ENCODE measurements around the gene PROCA1. TPM values are rescaled to one million over a fixed set of nuclear protein-coding genes. Genes with fewer than 3 reads are reported as not detected.
A peak's percentile ranks its signal among the peaks of the same experiment; 100 is the strongest.

The PROCA1 gene
- total and polyA plus RNA-seq, 2 of the 13 experiments (the other 11 are each of a cell fraction or from before 2014, with no cell fraction given): 0.73 to 1.5 TPM

GRCh38 chr17:28756049-28756804 lies 44.5 kb upstream of the PROCA1 start:
- ATAC-seq (peak; percentile 3; the same call in 2 of the 3 replicates), DNase-seq (ENCODE audit: low spot score) (no peak), FAIRE-seq (no peak)
- no peak overlapping the region for H3K9ac ChIP-seq (ENCODE audit: insufficient read depth, low read depth, low read length)
- CTCF ChIA-PET (ENCODE audit: low intra/inter-chr PET ratio, low total read pairs): no interaction called here
- in situ Hi-C loops (cut with HindIII; ENCODE audit: extremely low pct_ligation_motif_present, low pct_unique_long_range_greater_than_20kb) (no loop called here), intact Hi-C loops (cut with micrococcal nuclease; ENCODE audit: unreplicated experiment) (no loop called here)
- no peaks in the 10 kb centered on the region for H4K20me1 ChIP-seq (ENCODE audit: insufficient read depth, low read length)
- no peak overlapping the region for H2AFZ ChIP-seq (ENCODE audit: low read length)
- POLR2A ChIA-PET: interaction anchor here (0.7 kb wide), 1 partner anchor 89 kb away, joined by 3 read pairs; no protein-coding TSS in a partner anchor
- H3K36me3 ChIP-seq (replicated peaks in 1 of 2; ENCODE audit: control insufficient read depth in 1 of 2, insufficient read depth in 2 of 2, low read length in 2 of 2): peaks cover 24 to 34% of the 10 kb centered on the region in 2 experiments
- H3K9me3 ChIP-seq (ENCODE audit: low read length): no peaks in the 10 kb centered on the region
- H3K4me2 ChIP-seq (ENCODE audit: low read depth, low read length): no peak overlapping the region
- no peaks in the 10 kb centered on the region for H3K79me2 ChIP-seq (ENCODE audit: insufficient read depth, low read length)
- H3K27me3 ChIP-seq (ENCODE audit: control insufficient read depth in 1 of 2, insufficient read depth in 2 of 2, low read length in 2 of 2): no peaks in the 10 kb centered on the region
- whole genome bisulfite sequencing (ENCODE audit: low lambda C conversion rate): 97% methylated on average over 5 of the region's 5 CpGs
- H3K4me1 ChIP-seq (ENCODE audit: insufficient read depth, low read length): no peaks in the 10 kb centered on the region
- no TSS peak for BruUV-seq (replicated peaks)
- no peak overlapping the region for H3K4me3 ChIP-seq (replicated peaks in 1 of 3; ENCODE audit: insufficient read depth in 1 of 3, low read depth in 2 of 3, low read length in 3 of 3)
- no peak overlapping the region for H3K27ac ChIP-seq (ENCODE audit: extremely low read length, insufficient read depth, low read length)
- TF ChIP-seq MAF1 (CRISPR knock-in tag; IDR thresholded peaks at IDR 0.05; ENCODE audit: borderline replicate concordance) (no peak), ONECUT2 (CRISPR knock-in tag; IDR thresholded peaks at IDR 0.05) (no peak), UBTF (CRISPR knock-in tag; IDR thresholded peaks at IDR 0.05) (no peak), ZNF10 (CRISPR knock-in tag; IDR thresholded peaks at IDR 0.05; ENCODE audit: borderline replicate concordance, low read depth) (no peak), ZMYM2 (CRISPR knock-in tag; IDR thresholded peaks at IDR 0.05) (no peak), ZBTB21 (CRISPR knock-in tag; IDR thresholded peaks at IDR 0.05) (no peak), ZNF510 (CRISPR knock-in tag; IDR thresholded peaks at IDR 0.05; ENCODE audit: low read depth) (no peak), CREBL2 (CRISPR knock-in tag; IDR thresholded peaks at IDR 0.05; ENCODE audit: borderline replicate concordance) (no peak), HIVEP1 (CRISPR knock-in tag; IDR thresholded peaks at IDR 0.05) (no peak), ZNF615 (CRISPR knock-in tag; IDR thresholded peaks at IDR 0.05; ENCODE audit: borderline replicate concordance) (no peak), DR1 (CRISPR knock-in tag; IDR thresholded peaks at IDR 0.05) (no peak), CEBPG (CRISPR knock-in tag; IDR thresholded peaks at IDR 0.05) (no peak)
- TF ChIP-seq, protein P1, sequence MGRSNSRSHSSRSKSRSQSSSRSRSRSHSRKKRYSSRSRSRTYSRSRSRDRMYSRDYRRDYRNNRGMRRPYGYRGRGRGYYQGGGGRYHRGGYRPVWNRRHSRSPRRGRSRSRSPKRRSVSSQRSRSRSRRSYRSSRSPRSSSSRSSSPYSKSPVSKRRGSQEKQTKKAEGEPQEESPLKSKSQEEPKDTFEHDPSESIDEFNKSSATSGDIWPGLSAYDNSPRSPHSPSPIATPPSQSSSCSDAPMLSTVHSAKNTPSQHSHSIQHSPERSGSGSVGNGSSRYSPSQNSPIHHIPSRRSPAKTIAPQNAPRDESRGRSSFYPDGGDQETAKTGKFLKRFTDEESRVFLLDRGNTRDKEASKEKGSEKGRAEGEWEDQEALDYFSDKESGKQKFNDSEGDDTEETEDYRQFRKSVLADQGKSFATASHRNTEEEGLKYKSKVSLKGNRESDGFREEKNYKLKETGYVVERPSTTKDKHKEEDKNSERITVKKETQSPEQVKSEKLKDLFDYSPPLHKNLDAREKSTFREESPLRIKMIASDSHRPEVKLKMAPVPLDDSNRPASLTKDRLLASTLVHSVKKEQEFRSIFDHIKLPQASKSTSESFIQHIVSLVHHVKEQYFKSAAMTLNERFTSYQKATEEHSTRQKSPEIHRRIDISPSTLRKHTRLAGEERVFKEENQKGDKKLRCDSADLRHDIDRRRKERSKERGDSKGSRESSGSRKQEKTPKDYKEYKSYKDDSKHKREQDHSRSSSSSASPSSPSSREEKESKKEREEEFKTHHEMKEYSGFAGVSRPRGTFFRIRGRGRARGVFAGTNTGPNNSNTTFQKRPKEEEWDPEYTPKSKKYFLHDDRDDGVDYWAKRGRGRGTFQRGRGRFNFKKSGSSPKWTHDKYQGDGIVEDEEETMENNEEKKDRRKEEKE (IDR thresholded peaks at IDR 0.05): no peak
- TF ChIP-seq, protein P2, sequence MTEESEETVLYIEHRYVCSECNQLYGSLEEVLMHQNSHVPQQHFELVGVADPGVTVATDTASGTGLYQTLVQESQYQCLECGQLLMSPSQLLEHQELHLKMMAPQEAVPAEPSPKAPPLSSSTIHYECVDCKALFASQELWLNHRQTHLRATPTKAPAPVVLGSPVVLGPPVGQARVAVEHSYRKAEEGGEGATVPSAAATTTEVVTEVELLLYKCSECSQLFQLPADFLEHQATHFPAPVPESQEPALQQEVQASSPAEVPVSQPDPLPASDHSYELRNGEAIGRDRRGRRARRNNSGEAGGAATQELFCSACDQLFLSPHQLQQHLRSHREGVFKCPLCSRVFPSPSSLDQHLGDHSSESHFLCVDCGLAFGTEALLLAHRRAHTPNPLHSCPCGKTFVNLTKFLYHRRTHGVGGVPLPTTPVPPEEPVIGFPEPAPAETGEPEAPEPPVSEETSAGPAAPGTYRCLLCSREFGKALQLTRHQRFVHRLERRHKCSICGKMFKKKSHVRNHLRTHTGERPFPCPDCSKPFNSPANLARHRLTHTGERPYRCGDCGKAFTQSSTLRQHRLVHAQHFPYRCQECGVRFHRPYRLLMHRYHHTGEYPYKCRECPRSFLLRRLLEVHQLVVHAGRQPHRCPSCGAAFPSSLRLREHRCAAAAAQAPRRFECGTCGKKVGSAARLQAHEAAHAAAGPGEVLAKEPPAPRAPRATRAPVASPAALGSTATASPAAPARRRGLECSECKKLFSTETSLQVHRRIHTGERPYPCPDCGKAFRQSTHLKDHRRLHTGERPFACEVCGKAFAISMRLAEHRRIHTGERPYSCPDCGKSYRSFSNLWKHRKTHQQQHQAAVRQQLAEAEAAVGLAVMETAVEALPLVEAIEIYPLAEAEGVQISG (CRISPR knock-in tag; IDR thresholded peaks at IDR 0.05): no peak
- TF ChIP-seq, protein P3, sequence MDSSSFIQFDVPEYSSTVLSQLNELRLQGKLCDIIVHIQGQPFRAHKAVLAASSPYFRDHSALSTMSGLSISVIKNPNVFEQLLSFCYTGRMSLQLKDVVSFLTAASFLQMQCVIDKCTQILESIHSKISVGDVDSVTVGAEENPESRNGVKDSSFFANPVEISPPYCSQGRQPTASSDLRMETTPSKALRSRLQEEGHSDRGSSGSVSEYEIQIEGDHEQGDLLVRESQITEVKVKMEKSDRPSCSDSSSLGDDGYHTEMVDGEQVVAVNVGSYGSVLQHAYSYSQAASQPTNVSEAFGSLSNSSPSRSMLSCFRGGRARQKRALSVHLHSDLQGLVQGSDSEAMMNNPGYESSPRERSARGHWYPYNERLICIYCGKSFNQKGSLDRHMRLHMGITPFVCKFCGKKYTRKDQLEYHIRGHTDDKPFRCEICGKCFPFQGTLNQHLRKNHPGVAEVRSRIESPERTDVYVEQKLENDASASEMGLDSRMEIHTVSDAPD (CRISPR knock-in tag; IDR thresholded peaks at IDR 0.05): no peak

Data from HepG2 (cell line).